AG09309 (cell line): ENCODE data around the gene LRP2BP.
"Not testable (repeated sequence)": the region's sequence is repeated elsewhere in the genome, so short reads cannot be mapped to it uniquely, and the experiment has no call there.

Source experiments
- DNase-seq: peaks from one replicate; pipeline ENCODE4 v3.0.0-alpha.2; 2010; ENCODE audit warnings: low read depth
- H3K4me3 ChIP-seq: 2 replicates; pipeline ENCODE4 v1.5.1; 2011; ENCODE audit warnings: mild to moderate bottlenecking, low read depth, low read length, moderate library complexity; ENCODE audit not compliant: control insufficient read depth
- TF ChIP-seq, protein P1 (sequence below): IDR thresholded peaks from 2 replicates; pipeline ENCODE4 v1.5.1; 2011; ENCODE audit warnings: mild to moderate bottlenecking, low read depth, low read length, inconsistent platforms; ENCODE audit not compliant: insufficient read depth, control insufficient read depth; ENCODE audit errors: missing control alignments

LRP2BP gene

DNA sequence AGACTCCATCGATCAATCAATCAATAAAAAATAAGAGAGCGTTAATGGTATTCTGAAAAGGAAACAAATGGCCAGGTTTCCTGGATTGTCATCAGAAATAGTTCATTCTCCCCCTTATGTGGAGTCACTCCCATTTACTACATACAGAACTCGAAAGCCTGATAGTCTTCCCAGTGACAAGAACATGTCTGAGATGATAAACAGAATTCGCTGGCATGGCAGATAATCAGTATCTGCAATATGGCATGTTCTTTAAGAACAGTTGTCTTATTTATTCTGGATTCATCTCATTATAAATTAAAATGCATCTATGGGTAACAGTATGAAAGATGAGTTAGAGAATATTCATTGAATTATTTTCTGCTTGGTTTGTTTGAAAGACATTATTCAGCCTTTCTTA, 61.4 kb downstream of the LRP2BP start:
- TF ChIP-seq, protein P1, sequence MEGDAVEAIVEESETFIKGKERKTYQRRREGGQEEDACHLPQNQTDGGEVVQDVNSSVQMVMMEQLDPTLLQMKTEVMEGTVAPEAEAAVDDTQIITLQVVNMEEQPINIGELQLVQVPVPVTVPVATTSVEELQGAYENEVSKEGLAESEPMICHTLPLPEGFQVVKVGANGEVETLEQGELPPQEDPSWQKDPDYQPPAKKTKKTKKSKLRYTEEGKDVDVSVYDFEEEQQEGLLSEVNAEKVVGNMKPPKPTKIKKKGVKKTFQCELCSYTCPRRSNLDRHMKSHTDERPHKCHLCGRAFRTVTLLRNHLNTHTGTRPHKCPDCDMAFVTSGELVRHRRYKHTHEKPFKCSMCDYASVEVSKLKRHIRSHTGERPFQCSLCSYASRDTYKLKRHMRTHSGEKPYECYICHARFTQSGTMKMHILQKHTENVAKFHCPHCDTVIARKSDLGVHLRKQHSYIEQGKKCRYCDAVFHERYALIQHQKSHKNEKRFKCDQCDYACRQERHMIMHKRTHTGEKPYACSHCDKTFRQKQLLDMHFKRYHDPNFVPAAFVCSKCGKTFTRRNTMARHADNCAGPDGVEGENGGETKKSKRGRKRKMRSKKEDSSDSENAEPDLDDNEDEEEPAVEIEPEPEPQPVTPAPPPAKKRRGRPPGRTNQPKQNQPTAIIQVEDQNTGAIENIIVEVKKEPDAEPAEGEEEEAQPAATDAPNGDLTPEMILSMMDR: no peak
- H3K4me3 ChIP-seq: no peak overlapping the region
- no peak for DNase-seq

DNA sequence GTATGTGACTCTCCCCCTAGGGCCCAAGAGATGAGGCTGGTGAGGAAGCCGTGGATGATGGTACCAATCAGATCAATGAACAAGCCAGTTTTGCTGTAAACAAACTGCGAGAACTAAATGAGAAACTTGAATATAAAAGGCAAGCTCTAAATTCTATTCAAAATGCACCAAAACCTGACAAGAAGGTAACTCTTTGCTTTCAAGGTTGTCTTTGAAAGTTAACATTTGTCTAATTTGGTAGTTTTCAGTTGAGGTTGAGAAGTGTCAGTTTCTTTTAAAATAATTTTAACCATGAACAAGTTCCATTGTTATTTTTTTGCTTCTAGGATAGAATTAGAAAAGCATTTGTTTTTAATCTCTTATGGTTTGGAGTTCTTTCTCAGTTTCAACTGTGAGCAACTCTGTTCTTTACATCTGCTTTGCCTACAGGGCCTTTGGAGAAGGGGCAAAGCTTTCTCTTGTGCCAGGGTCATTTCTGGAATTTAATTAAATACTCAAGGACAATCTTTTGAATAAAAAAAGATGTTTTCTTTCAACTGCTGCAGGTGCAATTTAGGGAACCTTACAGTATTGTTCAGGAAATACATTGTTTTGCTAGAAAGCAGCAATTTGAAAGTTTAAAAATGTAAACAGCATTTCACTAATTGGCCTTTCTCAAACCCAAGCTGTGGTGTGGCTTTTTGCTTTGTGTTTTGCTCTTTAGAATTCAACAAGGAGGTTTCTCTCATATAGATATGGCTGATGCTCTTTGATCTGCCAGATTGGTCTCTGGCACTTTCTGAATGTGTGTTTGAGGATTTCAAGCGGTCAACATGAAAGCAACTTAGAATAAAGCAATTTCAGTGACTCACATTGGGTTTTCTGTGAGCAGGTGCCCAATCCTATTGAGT, 62.9 kb downstream of the LRP2BP start:
- DNase-seq: no peak
- no peak overlapping the region for H3K4me3 ChIP-seq
- TF ChIP-seq, protein P1: no peak

DNA sequence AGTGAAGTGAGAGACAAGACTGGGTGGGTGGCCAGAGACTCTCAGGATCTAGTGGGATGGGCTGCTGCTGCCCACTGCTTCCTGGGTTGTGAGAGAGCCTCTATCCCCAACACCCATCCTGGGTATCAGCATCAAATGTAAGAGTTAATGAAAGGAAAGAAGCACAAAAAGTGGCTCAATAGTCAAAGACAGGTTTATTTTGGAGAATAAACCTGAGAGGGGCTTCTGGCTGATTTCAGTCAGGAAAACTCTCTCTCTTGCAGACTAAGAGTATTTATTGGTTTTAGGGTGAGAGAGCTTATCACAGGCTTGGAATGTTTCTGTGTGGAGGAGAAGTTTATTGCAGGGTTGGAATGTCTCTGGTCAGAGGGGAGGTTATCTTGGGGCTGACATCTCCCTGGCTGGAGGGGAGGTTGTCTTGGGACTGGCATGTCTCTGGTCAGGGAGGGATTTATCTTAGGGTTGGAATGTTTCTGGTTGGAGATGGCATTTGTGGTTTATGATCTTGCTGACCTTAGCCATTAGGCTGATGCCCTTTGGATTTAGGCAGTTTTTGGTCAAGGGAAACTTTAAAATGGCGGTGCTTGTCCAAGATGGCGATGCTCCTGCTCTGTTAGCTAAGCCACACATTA, 65.7 kb downstream of the LRP2BP start:
- not testable (repeated sequence) for H3K4me3 ChIP-seq, DNase-seq

DNA sequence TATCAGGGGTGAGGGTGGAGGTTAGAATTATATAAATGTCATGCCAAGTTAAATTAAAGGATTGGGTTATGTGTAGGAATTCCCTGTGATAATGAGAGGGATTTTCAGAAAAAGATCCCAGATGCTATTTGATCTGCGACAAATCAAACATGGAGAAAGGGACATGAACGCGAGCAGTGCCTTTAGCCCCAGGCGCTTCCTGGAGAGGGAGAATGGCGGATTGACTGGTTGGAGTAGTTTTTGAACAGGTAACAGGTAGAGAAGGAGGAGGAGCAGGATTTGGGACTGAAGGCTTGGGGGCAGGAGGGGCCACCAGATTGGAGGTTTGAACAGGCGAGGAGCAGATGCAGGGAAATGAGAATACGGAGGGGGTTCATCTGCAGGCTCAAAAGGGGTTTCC, 67.1 kb downstream of the LRP2BP start:
- DNase-seq: no peak
- H3K4me3 ChIP-seq: no peak overlapping the region
- TF ChIP-seq, protein P1: no peak

DNA sequence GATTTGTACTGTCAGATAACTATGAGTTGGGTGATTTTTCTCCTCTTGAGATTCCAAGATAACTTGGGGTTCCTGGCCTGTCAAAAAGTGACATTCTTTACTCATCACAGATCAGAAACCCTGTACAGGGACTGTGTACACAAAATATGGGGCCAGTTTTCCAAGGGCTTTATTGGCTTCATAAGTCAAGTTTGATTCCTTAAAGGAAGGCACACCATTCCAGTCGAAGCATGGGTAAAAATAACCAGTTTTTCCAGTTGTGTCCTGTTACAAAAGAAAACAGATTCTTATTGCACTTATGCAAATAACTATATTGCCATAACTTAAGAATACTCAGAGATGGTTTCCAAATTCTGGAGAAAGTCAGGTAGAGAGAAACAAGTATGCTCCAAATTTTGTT, 70.0 kb downstream of the LRP2BP start:
- H3K4me3 ChIP-seq, DNase-seq: not testable (repeated sequence)

DNA sequence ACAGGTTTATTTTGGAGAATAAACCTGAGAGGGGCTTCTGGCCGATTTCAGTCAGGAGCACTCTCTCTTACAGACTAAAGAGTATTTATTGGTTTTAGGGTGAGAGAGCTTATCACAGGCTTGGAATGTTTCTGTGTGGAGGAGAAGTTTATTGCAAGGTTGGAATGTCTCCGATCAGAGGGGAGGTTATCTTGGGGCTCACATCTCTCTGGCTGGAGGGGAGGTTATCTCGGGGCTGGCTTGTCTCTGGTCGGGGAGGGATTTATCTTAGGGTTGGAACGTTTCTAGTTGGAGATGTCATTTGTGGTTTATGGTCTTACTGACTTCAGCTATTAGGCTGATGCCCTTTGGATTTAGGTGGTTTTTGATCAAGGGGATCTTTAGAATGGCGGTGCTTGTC, 71.4 kb downstream of the LRP2BP start:
- not testable (repeated sequence) for DNase-seq, H3K4me3 ChIP-seq

DNA sequence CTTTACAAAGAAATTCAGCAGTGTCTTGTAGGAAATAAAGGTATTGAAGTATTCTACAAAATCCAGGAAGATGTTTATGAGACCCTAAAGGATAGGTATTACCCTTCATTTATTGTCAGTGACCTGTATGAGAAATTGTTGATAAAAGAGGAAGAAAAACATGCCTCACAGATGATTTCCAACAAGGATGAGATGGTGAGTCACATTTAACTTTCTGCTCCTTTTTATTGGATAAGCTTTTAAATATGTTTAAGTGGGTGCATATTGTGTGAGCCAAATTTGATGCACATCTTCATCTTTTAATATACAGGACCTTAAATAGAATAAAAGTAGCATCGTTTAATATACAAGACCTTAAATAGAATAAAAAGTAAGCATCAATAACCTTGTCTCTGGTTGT, 72.1 kb downstream of the LRP2BP start:
- no peak overlapping the region for H3K4me3 ChIP-seq
- DNase-seq: no peak
- TF ChIP-seq, protein P1: no peak

DNA sequence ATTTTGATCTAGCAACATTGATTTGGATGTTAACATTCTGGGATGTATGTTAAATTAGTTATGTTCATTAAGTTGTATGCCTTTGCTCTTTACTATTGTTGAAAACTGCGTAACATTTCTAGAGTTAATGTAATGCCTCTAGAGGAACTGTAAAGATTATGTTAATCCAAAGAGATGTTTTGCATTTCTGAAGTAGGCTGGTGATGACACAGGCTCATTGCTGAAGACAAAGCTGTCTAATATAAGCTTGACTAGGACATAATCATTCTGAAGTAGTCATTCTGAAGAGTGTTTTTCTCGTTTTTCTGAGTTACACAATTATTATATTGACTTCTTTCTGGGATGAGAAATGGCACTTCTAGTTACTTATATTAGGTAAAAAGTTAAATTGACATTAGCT, 72.9 kb downstream of the LRP2BP start:
- H3K4me3 ChIP-seq: no peak overlapping the region
- DNase-seq: no peak
- TF ChIP-seq, protein P1: no peak
